A549 (cell line): ENCODE measurements around the gene NXNL1. TPM values are rescaled to one million over a fixed set of nuclear protein-coding genes. Genes with fewer than 3 reads are reported as not detected.
A peak's percentile ranks its signal among the peaks of the same experiment; 100 is the strongest.
"Not testable (repeated sequence)": the region's sequence is repeated elsewhere in the genome, so short reads cannot be mapped to it uniquely, and the experiment has no call there.

Experiments
- ATAC-seq, 2 experiments: fragments of 200-7000 bp in 1 of 2; fragments of >200 bp in 1 of 2; cut with Nextera tagmentation in 1 of 2; cut with Tn5 transposase in 1 of 2; 3 replicates each; pipeline versions ENCODE4 v1.8.0 to v1.9.1; 2018 to 2020; ENCODE audit warnings: mild to moderate bottlenecking in 1 of 2, moderate library complexity in 1 of 2
- CTCF ChIA-PET: fragments of 300-600 bp; sonication (Branson Sonifier 250); formaldehyde crosslinking; extraction: SDS; loops from one replicate; lab custom pipeline; 2021; ENCODE audit warnings: antibody characterized with exemption, inconsistent platforms; lab: Yijun Ruan, JAX
- POLR2A ChIA-PET: fragments of 350-600 bp; formaldehyde crosslinking; extraction: SDS; loops from one replicate; lab custom pipeline; 2021; ENCODE audit warnings: antibody characterized with exemption, inconsistent platforms; lab: Yijun Ruan, JAX
- DNase-seq, 2 experiments: peaks; one replicate each; pipeline versions ENCODE4 v3.0.0 to v3.0.0-alpha.2; 2011 to 2016; ENCODE audit warnings: low read depth in 1 of 2, low spot score in 1 of 2
- FAIRE-seq: peaks from 2 replicates; lab custom pipeline; 2011; peaks lifted over from hg19 to GRCh38; lab: Jason Lieb, UNC
- H3K27ac ChIP-seq, 2 experiments: fragments of >200 bp; sonication (Bioruptor Twin); formaldehyde crosslinking; 3 replicates each; pipeline ENCODE4 v1.5.1; 2016 to 2017
- H3K4me1 ChIP-seq: fragments of >200 bp; sonication (Bioruptor Twin); formaldehyde crosslinking; 3 replicates; pipeline ENCODE4 v1.6.1; 2016
- H3K4me2 ChIP-seq: fragments of >200 bp; sonication (Bioruptor Twin); formaldehyde crosslinking; 3 replicates; pipeline ENCODE4 v1.6.1; 2016
- H3K4me3 ChIP-seq: fragments of >200 bp; sonication (Bioruptor Twin); formaldehyde crosslinking; 3 replicates; pipeline ENCODE4 v1.5.1; 2016
- H3K9me3 ChIP-seq: fragments of >200 bp; sonication (Bioruptor Twin); formaldehyde crosslinking; 3 replicates; pipeline ENCODE4 v1.6.1; 2016
- CEBPB ChIP-seq, 2 experiments: fragments of >200 bp in 1 of 2; sonication (Bioruptor Twin) in 1 of 2; formaldehyde crosslinking in 1 of 2; IDR thresholded peaks; 2 replicates each; pipeline ENCODE4 v1.6.1; 2012 to 2016
- ELK1 ChIP-seq: fragments of 150-350 bp; IDR thresholded peaks from 2 replicates; pipeline ENCODE4 v1.6.1; 2014; ENCODE audit warnings: low read depth, mild to moderate bottlenecking, low read length
- FOSL2 ChIP-seq, 2 experiments: fragments of 450-650 bp in 1 of 2; fragments of >200 bp in 1 of 2; sonication (Bioruptor Twin) in 1 of 2; formaldehyde crosslinking; IDR thresholded peaks; 2 replicates each; pipeline versions ENCODE4 v1.5.0 to v1.6.1; 2016 to 2020; ENCODE audit warnings: mild to moderate bottlenecking in 1 of 2, moderate library complexity in 1 of 2
- FOXS1 ChIP-seq: fragments of 250-450 bp; sonication (Bioruptor Pico); IDR thresholded peaks from 2 replicates; pipeline ENCODE4 v1.5.0; 2020; ENCODE audit warnings: mild to moderate bottlenecking, moderate library complexity
- HDAC2 ChIP-seq: fragments of 200-600 bp; sonication (generic); IDR thresholded peaks from 2 replicates; pipeline ENCODE4 v1.6.1; 2016
- HEYL ChIP-seq: fragments of 250-450 bp; sonication (Bioruptor Pico); IDR thresholded peaks from 2 replicates; pipeline ENCODE4 v1.8.0; 2021; ENCODE audit warnings: mild to moderate bottlenecking, moderate library complexity
- HMGXB4 ChIP-seq: fragments of 250-450 bp; sonication (Bioruptor Pico); IDR thresholded peaks from 2 replicates; pipeline ENCODE4 v1.5.0; 2021; ENCODE audit warnings: mild to moderate bottlenecking, moderate library complexity, borderline replicate concordance
- HOXB5 ChIP-seq: fragments of 250-450 bp; sonication (Bioruptor Pico); IDR thresholded peaks from 2 replicates; pipeline ENCODE4 v1.5.0; 2020; ENCODE audit warnings: mild to moderate bottlenecking, moderate library complexity
- JUNB ChIP-seq: fragments of >200 bp; sonication (Bioruptor Twin); formaldehyde crosslinking; IDR thresholded peaks from 2 replicates; pipeline ENCODE4 v1.6.1; 2016
- KDM1A ChIP-seq: fragments of 200-600 bp; sonication (generic); IDR thresholded peaks from 2 replicates; pipeline ENCODE4 v1.6.1; 2016; ENCODE audit warnings: low read depth, mild to moderate bottlenecking
- KDM5A ChIP-seq: fragments of 200-600 bp; sonication (generic); IDR thresholded peaks from 2 replicates; pipeline ENCODE4 v1.6.1; 2016; ENCODE audit warnings: antibody characterized with exemption, mild to moderate bottlenecking
- MAZ ChIP-seq: fragments of 150-350 bp; IDR thresholded peaks from 2 replicates; pipeline ENCODE4 v1.6.1; 2014; ENCODE audit warnings: antibody characterized with exemption, low read depth, low read length, borderline replicate concordance
- MYC ChIP-seq: IDR thresholded peaks from 2 replicates; pipeline ENCODE4 v1.6.1; 2012; ENCODE audit warnings: mild to moderate bottlenecking, inconsistent platforms, low read length, improper control_type of control experiment, borderline replicate concordance
- RAD21 ChIP-seq, 2 experiments: fragments of >200 bp in 1 of 2; sonication (Bioruptor Twin) in 1 of 2; formaldehyde crosslinking in 1 of 2; IDR thresholded peaks in 1 of 2; conservative IDR thresholded peaks in 1 of 2; 2 replicates in 1 of 2; 3 replicates in 1 of 2; pipeline ENCODE4 v1.6.1; 2012 to 2018; ENCODE audit warnings: inconsistent platforms in 1 of 2
- RNF2 ChIP-seq: fragments of 200-600 bp; sonication (generic); IDR thresholded peaks from 2 replicates; pipeline ENCODE4 v1.6.1; 2016; ENCODE audit warnings: low read depth, mild to moderate bottlenecking, antibody characterized with exemption, moderate library complexity, borderline replicate concordance
- SMC3 ChIP-seq: fragments of >200 bp; sonication (Bioruptor Twin); formaldehyde crosslinking; IDR thresholded peaks from 3 replicates; pipeline ENCODE4 v1.6.1; 2018; ENCODE audit warnings: inconsistent platforms
- TFCP2L1 ChIP-seq: fragments of 250-450 bp; sonication (Bioruptor Pico); IDR thresholded peaks from 2 replicates; pipeline ENCODE4 v1.5.0; 2021; ENCODE audit warnings: mild to moderate bottlenecking
- WGBS: methylation state at CpG from one replicate; pipeline ENCODE4 v1.1.6; 2017; ENCODE audit errors: missing lambda C conversion rate; 5-methylcytosine and 5-hydroxymethylcytosine counted together
- polyA plus RNA-seq, 4 experiments: library from polyadenylated mRNA; depleted of rRNA in 3 of 4; stranded (reverse); fragments of >200 nt; fragmentation: RNase III in 1 of 4; extraction: RNeasy Plus Mini Kit Qiagen cat#74134 plus additional on column Dnase treatment in 1 of 4; gene quantifications; 2 replicates in 3 of 4; 3 replicates in 1 of 4; pipeline ENCODE4 v1.2.3, GENCODE V29; 2011 to 2017

The NXNL1 gene
- polyA plus RNA-seq, 2 of the 4 experiments (the other 2 are of a cell fraction): not detected

- ChIA-PET CTCF (interaction anchor here (1.3 kb wide), 1 partner anchor 274 kb away, joined by 4 read pairs; no protein-coding TSS in a partner anchor), POLR2A (no interaction called here)
- 94% methylated on average over 13 of the region's 27 CpGs for WGBS
- Histone ChIP-seq H3K4me3 (no peak overlapping the region), H3K4me2 (no peak overlapping the region), H3K4me1 (peaks cover 7% of the 10 kb centered on the region; the same call in 1 of the 3 replicates), H3K27ac (no peak overlapping the region), H3K9me3 (no peaks in the 10 kb centered on the region)
- TF ChIP-seq KDM5A (no peak), FOSL2 (IDR thresholded peaks at IDR 0.05) (no peak), FOSL2 (CRISPR knock-in tag; IDR thresholded peaks at IDR 0.05) (no peak), MAZ (no peak), TFCP2L1 (CRISPR knock-in tag) (no peak), RNF2 (no peak), HDAC2 (no peak), SMC3 (no peak), RAD21 (conservative IDR thresholded peaks at IDR 0.05 in 1 of 2, IDR thresholded peaks at IDR 0.05 in 1 of 2) (no peak), KDM1A (no peak), FOXS1 (CRISPR knock-in tag) (no peak), HEYL (CRISPR knock-in tag) (no peak), ELK1 (no peak), JUNB (no peak), HMGXB4 (CRISPR knock-in tag) (no peak), MYC (no peak), HOXB5 (CRISPR knock-in tag) (no peak)
- DNase-seq (no peak), ATAC-seq (no peak), FAIRE-seq (no peak)
Observed at GRCh38 chr19:17500447-17501198, 39.9 kb upstream of the NXNL1 start.

- FAIRE-seq (no peak), DNase-seq (no peak)
Observed at GRCh38 chr19:17499648-17500446, 39.1 kb upstream of the NXNL1 start.

GRCh38 chr19:17499025-17499424, 38.3 kb upstream of the NXNL1 start:
- 79% methylated on average over 12 of the region's 12 CpGs for WGBS
- H3K27ac ChIP-seq, H3K4me3 ChIP-seq, H3K9me3 ChIP-seq, H3K4me1 ChIP-seq, POLR2A ChIA-PET, ATAC-seq, CTCF ChIA-PET, H3K4me2 ChIP-seq, FAIRE-seq, DNase-seq: not testable (repeated sequence)

More at GRCh38 chr19:17499648-17500446, 39.1 kb upstream of the NXNL1 start:
- no peak for ATAC-seq
- Histone ChIP-seq H3K4me1 (peaks cover 7% of the 10 kb centered on the region; the same call in 1 of the 3 replicates), H3K4me2 (no peak overlapping the region), H3K27ac (peak overlapping the region in 1 of 2 experiments; percentile 34; a peak in 1 of 6 replicates)
- POLR2A ChIA-PET: no interaction called here
- CTCF ChIA-PET: interaction anchor here (1.3 kb wide), 1 partner anchor 275 kb away, joined by 4 read pairs; no protein-coding TSS in a partner anchor
- TF ChIP-seq CEBPB (IDR thresholded peaks at IDR 0.05) (0 out of 4 replicates have a peak, but pooled peaks of 1 of the 2 experiments have one; percentile 31), JUNB (no peak)
- TF ChIP-seq, all 56 proteins: peak for 1
- 80% methylated on average over 18 of the region's 21 CpGs for WGBS
- no peak overlapping the region for H3K4me3 ChIP-seq
- no peaks in the 10 kb centered on the region for H3K9me3 ChIP-seq
